ENCODE measurements around the gene SPEN. TPM values are rescaled to one million over a fixed set of nuclear protein-coding genes. Genes with fewer than 3 reads are reported as not detected.

The SPEN gene
- total RNA-seq: 10 to 100 TPM; 44.0 to 83.3 (median 67.1) TPM

- no peak for TF ChIP-seq CTCF (IDR thresholded peaks at IDR 0.05; ENCODE audit: low read depth)
Measured at GRCh38 chr1:15847100-15847892, at the start of gene SPEN. SPEN (plus strand) TSS chr1:15847707; CDS start chr1:15848068, 361 bp downstream.

- no peak for TF ChIP-seq CTCF (IDR thresholded peaks at IDR 0.05; ENCODE audit: low read depth)
Measured at GRCh38 chr1:15799004-15799867, 48.3 kb upstream of the SPEN start.

- no peak for TF ChIP-seq CTCF (IDR thresholded peaks at IDR 0.05; ENCODE audit: low read depth)
Measured at GRCh38 chr1:15799928-15800835, 47.3 kb upstream of the SPEN start.

GRCh38 chr1:15802234-15802965 lies 45.1 kb upstream of the SPEN start:
- TF ChIP-seq CTCF (IDR thresholded peaks at IDR 0.05; ENCODE audit: low read depth): no peak

- TF ChIP-seq CTCF (IDR thresholded peaks at IDR 0.05; ENCODE audit: low read depth): no peak
Measured at GRCh38 chr1:15803380-15803779, 44.1 kb upstream of the SPEN start.

- TF ChIP-seq CTCF (IDR thresholded peaks at IDR 0.05; ENCODE audit: low read depth): no peak
Measured at GRCh38 chr1:15804060-15804459, 43.4 kb upstream of the SPEN start.

Data from subcutaneous adipose tissue (tissue), 4 donors.